Stimulated activated CD8-positive, alpha-beta memory T cell treated with anti-CD3 and anti-CD28 coated beads, Interleukin-7, amount 100 ng/mL, for 1 hour (primary cell): ENCODE measurements around the gene STARD5.
"Not testable (repeated sequence)": the region's sequence is repeated elsewhere in the genome, so short reads cannot be mapped to it uniquely, and the experiment has no call there.

Experiments
- DNase-seq, 2 donors: peaks; one replicate each; pipeline ENCODE4 v3.0.0-alpha.2; 2020; ENCODE audit warnings: low read depth in 2 of 2

STARD5 gene

GRCh38 chr15:81337713-81338157 lies 13.8 kb upstream of the STARD5 start:
- DNase-seq, result no peak

GRCh38 chr15:81337241-81337640 lies 13.3 kb upstream of the STARD5 start:
- no peak for DNase-seq

DNA sequence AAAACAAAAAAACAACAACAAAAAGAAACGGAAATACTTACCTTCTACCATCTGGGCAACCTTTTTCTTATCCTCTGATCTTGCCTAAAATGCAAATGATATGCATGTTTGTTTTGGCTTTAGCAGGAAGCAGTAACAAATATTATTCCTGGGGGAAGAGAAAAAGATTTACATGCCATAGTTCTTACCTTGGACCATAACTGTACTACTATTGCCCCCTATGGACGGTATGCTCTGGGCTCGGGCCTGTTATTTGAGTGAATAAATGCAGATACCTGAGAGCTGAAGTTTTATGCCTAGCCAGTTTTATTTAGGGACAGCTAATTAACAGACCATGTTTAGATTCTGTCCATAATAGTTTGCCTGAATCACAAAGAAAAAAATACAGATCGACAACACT lies 12.6 kb upstream of the STARD5 start:
- DNase-seq, result no peak

GRCh38 chr15:81335631-81336030 lies 11.7 kb upstream of the STARD5 start:
- DNase-seq, result no peak

DNA sequence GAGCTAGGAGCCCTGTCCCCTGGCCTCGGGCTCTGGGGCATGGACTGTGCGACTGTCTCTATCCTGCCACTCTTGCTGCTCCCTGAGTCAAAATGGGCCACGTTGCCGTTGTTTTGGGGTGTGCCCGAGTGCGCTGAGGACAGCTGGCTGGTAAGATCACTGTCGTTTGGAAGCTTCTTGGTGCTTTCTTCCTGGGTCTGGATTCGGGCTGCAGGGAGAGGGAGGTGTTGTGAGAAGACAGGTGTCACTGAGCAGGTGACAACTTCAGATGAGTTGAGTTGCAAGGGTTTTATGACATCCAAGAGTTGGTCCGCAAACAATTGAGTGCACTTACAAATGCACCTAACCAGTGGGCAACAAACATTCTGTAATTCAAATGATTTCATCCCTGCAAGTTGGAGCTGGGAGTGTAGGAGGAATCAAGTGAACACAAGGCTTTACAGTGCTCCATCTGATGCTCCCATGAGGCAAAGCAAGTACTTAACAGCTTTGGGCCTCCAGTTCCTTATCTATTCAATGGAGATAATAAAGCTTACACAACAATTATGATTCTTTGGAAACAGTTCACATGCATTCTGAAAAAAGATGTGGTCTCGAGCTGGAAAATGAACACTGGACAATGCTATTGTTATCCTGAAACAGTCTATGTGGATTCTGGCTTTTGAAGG lies 11.0 kb upstream of the STARD5 start:
- no peak for DNase-seq

DNA sequence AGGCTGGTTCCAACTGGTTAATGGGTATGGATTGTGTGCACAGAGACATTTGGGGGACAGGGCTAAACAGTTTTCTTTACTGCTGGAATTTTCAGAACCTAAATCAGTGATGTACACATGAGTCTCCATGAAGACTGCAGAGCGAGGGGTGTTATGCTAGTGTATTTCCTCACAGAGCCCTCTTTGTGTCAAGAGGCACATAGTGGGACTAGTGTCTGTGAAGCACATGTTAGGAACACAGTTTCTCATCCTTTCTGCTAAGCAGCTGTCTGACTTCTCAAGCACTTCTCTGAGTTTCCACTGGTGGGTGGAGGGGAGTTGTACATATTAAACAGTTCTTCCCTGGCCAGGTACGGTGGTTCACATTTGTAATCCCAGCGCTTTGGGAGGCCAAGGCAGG lies 9.4 kb upstream of the STARD5 start:
- DNase-seq, result no peak

GRCh38 chr15:81332326-81332725 lies 8.4 kb upstream of the STARD5 start:
- no peak for DNase-seq

DNA sequence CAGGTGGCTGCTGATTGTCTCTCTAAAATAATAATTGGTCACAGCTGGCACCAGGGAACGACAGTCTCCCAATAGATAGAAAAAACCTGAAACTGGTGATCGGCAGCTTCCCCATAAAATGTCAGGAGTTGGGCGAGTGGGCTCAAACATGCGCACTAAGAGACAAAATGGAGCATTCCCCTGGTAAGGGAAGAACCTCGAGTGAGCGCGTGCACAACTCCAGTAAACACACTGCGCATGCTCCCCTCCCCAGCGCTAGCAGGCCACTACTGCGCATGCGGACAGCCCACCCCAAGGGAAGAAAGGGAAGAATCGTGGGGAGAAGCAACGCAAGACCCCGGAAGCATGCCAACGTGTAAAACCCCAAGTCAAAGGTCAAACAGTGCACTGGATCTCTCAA lies 7.7 kb upstream of the STARD5 start:
- DNase-seq, result no peak

GRCh38 chr15:81331141-81331540 lies 7.2 kb upstream of the STARD5 start:
- not testable (repeated sequence) for DNase-seq

DNA sequence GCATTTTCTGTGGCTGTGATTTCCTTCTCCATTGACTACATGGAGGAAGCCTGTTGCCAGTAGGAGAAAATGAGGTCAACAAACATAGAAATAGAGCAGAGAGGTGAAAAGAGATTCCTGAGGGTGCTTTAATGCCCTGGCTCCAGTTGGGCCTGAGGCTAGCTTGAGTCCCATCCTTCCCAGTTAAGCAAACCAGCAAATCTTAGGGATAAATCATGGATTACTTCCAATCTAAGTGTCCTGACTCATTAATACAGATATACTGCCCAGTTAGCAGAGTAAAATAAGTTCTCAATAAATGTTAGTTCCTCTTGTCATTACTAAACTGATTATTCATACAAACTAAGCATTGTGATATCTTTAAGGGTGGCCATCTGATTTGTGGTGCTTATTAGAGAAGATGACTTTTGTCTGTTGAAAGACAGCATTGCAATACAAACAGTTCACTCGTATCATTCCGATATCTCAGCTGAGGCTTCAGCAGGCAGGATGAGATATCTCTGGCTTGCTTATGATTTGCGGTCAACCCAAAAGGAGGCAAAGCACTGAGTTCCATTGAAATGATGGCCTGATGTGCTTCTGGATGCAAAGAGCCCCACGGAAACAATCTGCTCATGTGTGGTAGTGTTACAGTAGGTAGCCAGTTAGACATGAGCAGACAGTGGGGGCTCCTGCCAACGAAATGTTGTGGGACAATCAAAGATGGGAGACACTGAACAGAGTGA lies 6.6 kb upstream of the STARD5 start:
- DNase-seq, result no peak

DNA sequence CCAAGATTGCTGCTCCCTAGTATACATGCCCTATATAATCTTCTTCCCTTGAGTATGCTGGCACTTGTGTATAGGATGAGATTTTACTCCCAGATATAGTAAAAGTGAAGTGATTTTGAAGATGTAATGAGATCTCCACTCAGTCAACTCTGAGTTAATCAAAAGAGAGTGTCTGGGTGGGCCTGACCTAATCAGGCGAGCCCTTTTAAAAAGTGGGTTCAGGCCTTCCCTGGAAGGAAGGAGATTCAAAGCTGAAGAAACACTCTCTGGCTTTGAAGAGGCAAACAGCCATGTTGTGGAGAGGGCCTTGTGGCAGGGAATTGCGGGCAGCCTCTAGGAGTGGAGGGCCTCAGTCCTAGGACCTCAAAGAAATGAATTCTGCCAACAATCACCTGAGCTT lies 5.5 kb upstream of the STARD5 start:
- DNase-seq, result no peak

- DNase-seq, result no peak
Observed at GRCh38 chr15:81327516-81327915, 3.6 kb upstream of the STARD5 start.

DNA sequence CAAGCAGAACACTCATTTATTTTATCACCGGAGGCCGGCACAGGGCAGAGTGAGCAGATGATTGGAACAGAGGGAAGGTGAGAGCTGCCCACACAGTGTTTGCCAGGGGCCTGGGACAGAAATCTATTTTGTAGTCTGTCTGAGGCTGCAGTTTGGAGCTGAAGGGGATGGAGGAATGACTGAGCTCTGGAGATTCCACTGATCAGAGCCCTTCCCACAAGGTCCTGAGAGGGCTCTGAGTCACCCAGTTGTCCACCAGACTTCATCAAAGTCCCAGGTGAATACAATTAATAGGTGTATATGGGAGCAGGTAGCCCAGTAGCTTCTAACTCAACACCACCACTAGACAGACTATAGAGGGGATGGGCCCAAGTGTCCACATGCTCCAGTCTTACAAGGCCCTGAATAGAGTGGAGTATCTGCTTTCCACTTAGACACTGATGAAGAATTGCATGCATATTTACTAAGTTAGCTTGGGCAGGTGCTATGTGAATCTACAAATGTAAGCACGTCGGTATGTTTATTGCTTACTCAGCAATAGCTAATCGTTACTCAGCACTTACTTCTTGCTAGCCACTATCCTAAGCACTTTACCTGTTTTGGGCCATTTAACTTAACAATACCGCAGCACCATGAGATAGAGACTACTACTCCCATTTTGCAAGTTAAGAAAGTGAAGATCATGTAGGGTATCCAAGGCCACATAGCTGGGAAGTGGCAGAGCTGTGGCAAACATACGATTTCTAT lies 2.7 kb upstream of the STARD5 start:
- DNase-seq, result no peak

GRCh38 chr15:81323559-81323943 lies 390 bp downstream of the STARD5 start:
- DNase-seq, result no peak

GRCh38 chr15:81322676-81323253 lies 1.2 kb downstream of the STARD5 start:
- no peak for DNase-seq

DNA sequence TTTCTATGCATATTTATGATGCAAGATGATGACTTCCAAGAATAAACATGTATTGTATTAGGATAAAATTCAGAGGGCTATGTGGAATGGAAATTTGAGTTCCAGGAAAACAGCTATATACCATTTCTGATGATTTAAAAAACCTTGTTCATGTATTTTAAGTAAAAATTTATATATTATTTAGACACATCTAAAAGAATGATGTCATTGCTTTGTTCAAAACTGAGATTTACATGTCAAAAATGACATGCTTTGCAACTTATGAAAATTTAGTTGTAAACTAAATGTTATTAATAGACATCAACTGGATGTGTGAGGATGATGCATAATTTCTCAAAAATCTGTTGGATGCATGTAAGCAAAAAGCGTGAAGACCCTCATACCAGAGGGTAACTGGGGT lies 2.3 kb downstream of the STARD5 start:
- no peak for DNase-seq

DNA sequence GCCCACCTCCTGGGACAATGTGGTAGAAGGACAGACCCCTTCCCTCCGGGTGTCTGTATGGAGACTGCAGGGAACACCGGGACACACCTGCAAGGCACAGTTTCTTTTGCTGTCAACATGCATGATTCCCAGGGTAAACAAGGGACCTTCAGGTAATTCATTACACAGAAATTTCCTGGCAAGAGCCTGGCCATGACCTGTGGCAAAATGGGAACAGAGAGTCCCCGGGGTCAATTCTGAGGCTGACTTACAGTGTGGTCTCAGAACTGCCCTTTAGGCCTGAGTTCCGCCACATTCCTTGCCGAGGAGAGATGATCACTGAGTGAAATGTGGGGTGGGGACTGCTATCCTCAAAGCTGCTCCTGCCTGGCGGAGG lies 6.3 kb downstream of the STARD5 start:
- no peak for DNase-seq

DNA sequence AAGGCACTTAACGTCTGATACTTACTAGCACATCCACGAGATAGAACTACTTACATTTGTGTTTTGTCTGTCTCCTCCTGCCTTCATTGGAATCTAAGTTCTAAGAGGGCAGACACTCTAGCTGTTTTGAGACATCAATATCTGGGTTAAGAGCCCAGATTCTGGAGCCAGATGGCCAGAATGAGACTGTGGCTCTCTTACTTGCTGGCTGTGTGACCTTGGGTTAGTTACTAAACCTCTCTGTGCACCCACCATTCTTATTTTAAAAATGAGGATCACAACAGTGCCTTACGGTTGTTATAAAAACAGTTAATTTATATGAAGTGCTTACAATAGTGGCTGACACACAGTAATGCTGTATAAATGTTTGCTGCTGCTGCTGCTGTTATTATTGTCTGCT lies 7.7 kb downstream of the STARD5 start:
- DNase-seq, result no peak

DNA sequence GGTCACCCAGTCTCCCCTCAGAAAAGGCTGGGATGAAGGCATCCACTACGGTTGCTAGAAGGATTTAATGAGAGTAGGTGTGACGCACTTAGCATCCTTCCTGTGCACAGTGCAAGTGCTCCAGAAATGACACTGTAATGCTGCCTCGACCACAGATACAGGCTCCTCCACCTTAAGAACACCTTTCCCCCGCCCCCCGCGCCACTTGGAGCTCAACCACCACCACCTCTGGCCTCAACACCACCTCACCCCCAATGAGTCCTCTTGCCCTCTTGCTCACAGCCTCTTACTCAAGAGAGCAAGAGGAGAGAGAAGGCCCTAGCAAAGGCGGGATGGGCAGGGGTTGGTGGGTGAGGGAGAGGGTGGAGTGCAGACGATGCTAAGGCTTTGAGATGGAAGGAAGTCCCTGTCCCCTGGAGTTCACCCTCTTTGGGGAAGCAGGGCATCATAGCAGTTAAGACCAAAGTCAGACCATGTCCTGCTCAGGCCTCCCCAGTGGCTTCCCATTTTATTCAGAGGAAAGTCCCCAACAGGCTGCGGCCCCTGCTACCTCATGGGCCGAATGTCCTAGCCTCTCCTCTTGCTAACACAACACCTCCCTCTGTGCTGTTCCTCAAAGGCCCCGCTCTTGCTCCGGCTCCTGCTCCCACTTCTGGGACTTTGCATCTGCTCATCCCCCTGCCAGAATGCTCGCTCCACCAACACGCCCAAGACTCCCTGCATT lies 8.3 kb downstream of the STARD5 start:
- no peak for DNase-seq

DNA sequence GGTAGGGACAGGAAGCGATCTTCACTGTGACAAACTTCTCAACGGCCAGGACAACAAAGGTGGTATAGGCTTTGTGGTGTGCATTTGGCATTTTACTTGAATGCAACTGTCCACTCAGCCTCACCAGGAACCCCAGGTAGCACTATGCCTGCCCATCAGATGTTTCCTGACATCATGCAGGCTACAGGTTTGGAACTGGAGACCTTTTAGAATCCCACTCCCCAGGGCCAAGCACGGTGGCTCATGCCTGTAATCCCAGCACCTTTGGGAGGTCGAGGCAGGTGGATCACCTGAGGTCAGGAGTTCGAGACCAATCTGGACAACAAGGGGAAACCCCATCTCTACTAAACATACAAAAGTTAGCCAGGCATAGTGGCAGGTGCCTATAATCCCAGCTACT lies 9.6 kb downstream of the STARD5 start:
- no peak for DNase-seq

- no peak for DNase-seq
Observed at GRCh38 chr15:81313686-81314085, 10.3 kb downstream of the STARD5 start.
